GM18502 (cell line): Measurements from ENCODE around the gene IGSF21.

Source experiments
- ATAC-seq: cut with Tn5 transposase; IDR thresholded peaks from one replicate; pipeline ENCODE4 v1.9.1; 2021; ENCODE audit warnings: mild to moderate bottlenecking; ENCODE audit not compliant: unreplicated experiment, poor library complexity

The IGSF21 gene

GRCh38 chr1:18285538-18285924 is 177.9 kb downstream of the IGSF21 start:
- ATAC-seq = no peak

- no peak for ATAC-seq
Observed at GRCh38 chr1:18288722-18289121, 181.1 kb downstream of the IGSF21 start.

GRCh38 chr1:18289597-18289996 is 182.0 kb downstream of the IGSF21 start:
- ATAC-seq = no peak

GRCh38 chr1:18290740-18291412 is 183.3 kb downstream of the IGSF21 start:
- no peak for ATAC-seq

- ATAC-seq = no peak
Observed at GRCh38 chr1:18292531-18292930, 184.9 kb downstream of the IGSF21 start.

GRCh38 chr1:18293291-18293690 is 185.7 kb downstream of the IGSF21 start:
- ATAC-seq = no peak

GRCh38 chr1:18294437-18295176 is 187.0 kb downstream of the IGSF21 start:
- no peak for ATAC-seq

- ATAC-seq = no peak
Observed at GRCh38 chr1:18297896-18298648, 190.5 kb downstream of the IGSF21 start.

- ATAC-seq = no peak
Observed at GRCh38 chr1:18299441-18300338, 192.1 kb downstream of the IGSF21 start.

- no peak for ATAC-seq
Observed at GRCh38 chr1:18300376-18300775, 192.8 kb downstream of the IGSF21 start.

- ATAC-seq = no peak
Observed at GRCh38 chr1:18302788-18303413, 195.3 kb downstream of the IGSF21 start.

GRCh38 chr1:18304151-18304869 is 196.7 kb downstream of the IGSF21 start:
- ATAC-seq = no peak

GRCh38 chr1:18305182-18305795 is 197.7 kb downstream of the IGSF21 start:
- ATAC-seq = no peak

- no peak for ATAC-seq
Observed at GRCh38 chr1:18307329-18307898, 199.8 kb downstream of the IGSF21 start.

GRCh38 chr1:18309552-18310155 is 202.1 kb downstream of the IGSF21 start:
- ATAC-seq = no peak

- no peak for ATAC-seq
Observed at GRCh38 chr1:18312961-18313360, 205.4 kb downstream of the IGSF21 start.

- no peak for ATAC-seq
Observed at GRCh38 chr1:18313523-18313922, 205.9 kb downstream of the IGSF21 start.

- no peak for ATAC-seq
Observed at GRCh38 chr1:18314399-18314798, 206.8 kb downstream of the IGSF21 start.
